T-helper 1 cell (primary cell): ENCODE results near the gene GPC5.
"Not testable (repeated sequence)": the region's sequence is repeated elsewhere in the genome, so short reads cannot be mapped to it uniquely, and the experiment has no call there.

Source experiments
- DNase-seq, 5 donors: peaks; one replicate each; pipeline ENCODE4 v3.0.0-alpha.2; 2012 to 2020

Gene GPC5

GRCh38 chr13:91896547-91896946, 498.1 kb downstream of the GPC5 start:
- no peak for DNase-seq

DNA sequence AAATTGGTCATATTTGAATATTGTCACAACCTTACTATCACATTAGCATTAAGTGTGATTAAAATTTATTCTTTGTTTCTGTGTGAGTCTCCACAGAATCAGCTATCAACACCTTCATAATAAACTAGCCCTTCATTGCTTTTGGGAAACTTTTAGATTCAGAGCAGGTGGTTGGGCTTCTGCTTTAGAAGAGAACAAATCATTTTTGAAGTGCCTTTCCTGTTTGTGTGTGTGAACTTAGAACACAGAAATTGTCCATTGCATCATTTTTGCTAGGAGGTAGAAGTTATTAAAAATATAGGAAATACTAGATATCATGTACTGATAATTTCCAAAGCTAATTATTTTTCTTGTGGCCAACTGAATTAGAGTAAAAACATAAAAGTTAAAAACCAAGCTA, 500.6 kb downstream of the GPC5 start:
- not testable (repeated sequence) for DNase-seq

- no peak for DNase-seq
Measured at GRCh38 chr13:91902291-91902690, 503.9 kb downstream of the GPC5 start.

DNA sequence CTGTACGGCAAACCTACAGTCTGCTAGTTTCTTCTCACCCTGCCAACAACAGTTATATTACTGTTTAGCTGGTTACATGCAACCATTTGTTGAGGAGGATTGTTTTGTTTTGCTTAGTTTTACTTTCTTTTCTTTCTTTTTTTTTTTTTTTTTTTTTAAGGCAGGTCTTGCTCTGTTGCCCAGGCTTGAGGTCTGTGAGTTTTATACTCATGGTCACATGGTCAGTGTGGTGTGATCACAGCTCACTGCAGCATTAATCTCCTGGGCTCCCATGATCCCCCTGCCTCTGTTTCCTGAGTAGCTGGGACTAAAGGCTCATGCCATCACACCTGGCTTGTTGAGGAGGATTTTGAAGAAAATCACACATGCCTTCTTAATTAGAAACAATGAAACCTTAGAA, 505.6 kb downstream of the GPC5 start:
- DNase-seq, result no peak

GRCh38 chr13:91904597-91904996, 506.2 kb downstream of the GPC5 start:
- DNase-seq, result no peak

GRCh38 chr13:91907398-91907797, 509.0 kb downstream of the GPC5 start:
- no peak for DNase-seq

DNA sequence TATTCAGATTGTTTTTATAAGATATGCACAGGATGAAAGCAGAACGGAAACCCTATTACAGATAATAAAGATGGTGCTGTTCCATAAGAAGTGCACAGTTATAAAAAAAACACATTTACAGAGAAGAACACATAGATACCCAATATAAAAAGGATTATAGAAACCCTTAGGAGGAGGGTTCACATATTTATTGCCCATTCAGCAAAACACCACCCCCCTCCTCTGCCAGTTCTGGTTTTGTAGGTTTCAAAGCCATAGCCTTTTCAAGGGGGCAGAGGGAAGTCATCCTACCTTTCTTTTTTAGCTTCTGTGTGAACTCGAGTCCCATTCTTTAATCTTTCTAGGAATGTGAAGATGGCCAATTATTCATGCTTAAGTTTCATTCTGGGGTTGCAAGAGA, 511.2 kb downstream of the GPC5 start:
- no peak for DNase-seq

DNA sequence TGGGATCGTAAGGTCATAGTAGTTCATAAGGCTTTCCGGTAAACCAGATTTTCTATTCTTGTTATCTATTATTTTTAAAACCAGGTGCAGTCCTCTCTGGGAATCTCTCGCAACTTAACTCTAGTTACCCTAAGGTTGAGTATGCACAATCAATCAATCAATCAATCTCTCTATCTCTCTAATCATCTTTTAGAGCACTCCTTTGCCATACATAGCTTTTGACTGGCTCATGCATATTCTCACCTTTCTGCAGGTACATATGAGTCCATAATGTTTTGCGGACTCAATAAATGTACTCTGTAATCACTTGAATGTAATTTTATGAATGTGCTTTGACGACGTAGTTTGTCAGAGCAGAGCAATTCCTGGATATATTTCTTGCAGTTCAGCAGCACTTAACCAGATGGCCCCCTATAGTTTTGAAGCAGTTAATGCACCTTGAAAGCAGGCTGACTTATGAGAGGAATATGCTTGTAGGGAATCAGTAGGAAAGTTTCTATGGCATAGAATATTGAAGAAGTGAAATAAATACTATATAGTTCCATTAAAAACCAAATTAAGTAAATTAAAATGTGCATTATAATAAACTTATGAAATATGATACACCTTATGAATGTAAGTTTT, 524.7 kb downstream of the GPC5 start:
- DNase-seq, result no peak

- DNase-seq, result no peak
Measured at GRCh38 chr13:91930687-91931086, 532.3 kb downstream of the GPC5 start.

- DNase-seq, result no peak
Measured at GRCh38 chr13:91934354-91934753, 535.9 kb downstream of the GPC5 start.

DNA sequence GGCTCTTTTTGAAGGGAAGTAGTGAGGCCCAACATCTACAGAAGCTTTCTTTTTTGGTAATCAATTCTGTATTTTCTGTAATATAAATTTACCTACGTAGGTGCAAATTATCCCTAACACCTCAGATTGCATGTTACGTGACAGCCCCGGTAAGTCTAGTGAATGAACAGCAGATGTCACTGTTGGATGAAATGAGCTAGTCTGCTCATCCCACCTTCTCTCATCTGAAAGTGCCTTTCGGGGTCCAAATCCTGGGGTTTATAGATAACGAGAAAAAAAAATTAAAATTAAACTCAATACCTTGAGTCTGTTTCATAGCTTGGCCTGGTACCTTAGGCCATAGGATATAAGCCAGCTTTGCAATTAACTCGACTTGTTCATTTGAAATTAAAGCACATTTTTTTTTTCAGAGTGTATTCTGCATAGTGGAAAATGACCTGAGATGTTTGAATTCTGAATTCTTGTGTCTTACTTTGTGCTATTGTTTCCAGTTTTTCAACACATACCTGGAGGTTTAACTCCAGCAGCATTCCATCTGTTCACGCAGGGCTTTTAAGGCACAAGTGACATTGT, 548.2 kb downstream of the GPC5 start:
- DNase-seq, result no peak

DNA sequence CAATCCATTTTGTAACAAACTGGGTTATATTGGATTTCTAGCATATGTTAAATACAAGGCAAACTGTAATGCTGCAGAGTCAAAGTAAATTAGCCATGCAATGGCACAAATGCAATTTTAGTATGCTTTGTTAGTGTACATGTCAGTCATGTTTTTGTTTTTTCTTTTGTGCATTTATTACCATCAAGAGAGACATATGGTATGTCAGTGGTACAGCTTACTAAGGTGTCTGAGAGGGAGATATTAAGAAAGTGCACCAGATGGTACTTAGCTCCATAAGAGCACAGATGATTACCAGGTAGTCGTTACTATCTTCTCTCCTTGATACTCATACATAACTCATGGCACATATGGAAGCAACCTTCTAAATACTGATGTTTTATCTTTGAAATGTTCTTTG, 550.3 kb downstream of the GPC5 start:
- DNase-seq, result no peak

DNA sequence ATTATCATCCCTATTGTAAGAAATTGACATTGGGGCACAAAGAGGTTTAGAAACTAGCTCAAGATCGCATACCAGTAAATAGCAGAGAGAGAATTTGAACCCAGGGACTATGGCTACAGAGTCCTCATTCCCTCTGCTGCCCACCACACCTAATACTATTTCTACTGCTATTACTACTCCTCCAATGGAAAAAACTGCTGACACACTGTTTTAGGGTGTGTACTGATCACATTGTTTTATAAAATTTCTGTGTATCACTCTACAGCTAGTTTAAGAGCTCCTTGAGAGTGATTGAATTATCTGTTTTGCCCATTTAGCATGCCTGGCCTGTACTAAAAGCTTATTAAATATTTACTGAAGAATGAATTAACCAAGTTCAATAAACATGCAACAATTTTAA, 552.4 kb downstream of the GPC5 start:
- DNase-seq, result no peak

- no peak for DNase-seq
Measured at GRCh38 chr13:91955546-91956355, 557.3 kb downstream of the GPC5 start.

DNA sequence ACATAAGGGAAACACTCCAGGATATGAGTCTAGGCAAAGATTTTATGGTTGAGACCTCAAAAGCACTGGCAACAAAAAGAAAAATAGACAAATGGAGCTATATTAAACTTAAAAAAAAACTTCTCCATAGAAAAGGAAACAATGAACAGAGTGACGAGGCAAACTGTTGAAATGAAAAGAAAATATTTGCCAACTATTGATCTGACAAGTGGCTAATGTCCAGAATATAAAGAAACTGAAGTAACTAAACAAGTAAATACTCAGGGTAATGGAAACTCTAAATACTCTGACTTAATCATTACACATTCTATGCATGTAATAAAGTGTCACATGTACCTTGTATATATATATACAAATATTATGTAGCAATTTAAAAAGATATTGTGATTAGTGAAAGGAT, 562.5 kb downstream of the GPC5 start:
- DNase-seq, result no peak

GRCh38 chr13:91962946-91963345, 564.5 kb downstream of the GPC5 start:
- no peak for DNase-seq

DNA sequence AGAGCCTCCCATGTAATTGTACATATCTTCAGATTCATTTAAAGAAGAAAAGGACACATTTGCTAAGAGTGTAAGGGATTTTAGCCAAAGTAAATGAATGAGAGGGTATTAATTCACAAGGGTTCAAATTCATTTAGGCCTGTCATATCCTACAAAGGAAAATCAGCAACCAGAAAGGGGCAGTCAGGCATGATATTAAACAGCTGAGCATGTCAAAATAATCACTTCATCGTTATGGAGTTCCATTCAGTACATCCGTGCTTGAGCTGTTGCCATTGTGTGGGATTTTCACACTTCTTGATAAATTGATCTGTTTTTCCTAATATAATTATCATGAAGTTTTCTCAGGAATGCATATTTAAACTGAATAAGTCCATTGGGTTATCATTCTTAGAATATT, 567.1 kb downstream of the GPC5 start:
- no peak for DNase-seq

DNA sequence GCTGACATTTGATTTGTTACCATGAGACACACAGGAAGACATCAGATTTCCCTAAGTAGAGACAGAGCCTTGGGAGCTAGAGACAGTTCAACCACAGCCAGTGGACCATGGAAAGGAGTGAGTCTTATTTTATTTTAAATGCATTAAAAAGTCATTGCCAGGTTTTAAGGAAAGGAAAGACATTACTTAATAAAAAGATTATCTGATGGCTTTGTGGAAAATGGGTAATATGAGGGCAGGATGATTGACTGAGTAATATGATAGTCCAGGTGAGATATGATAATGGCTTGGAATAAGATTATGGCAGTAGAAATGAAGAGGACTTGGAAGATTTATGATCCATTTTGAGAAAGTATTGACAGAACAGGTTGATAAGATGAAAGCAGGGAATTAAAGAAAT, 580.1 kb downstream of the GPC5 start:
- DNase-seq, result no peak

GRCh38 chr13:91986761-91987483, 588.5 kb downstream of the GPC5 start:
- no peak for DNase-seq

DNA sequence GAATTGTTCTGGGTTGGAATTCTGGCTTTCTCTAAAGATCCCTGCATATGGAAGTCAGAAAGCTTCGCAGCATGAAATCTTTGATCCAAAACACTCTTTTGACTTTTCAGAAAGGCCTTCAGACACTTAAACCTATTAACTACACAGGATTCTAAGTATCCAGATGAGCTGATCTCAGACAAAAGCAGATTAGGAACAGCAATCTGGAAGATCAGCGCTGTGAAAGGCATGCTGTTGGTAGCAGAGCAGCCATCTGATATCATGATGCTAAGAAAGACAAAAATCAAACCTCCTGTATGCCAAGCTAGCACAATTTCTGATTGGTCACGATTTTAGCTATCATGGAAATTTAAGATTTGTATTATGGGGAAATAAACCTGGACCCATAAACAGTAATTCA, 589.9 kb downstream of the GPC5 start:
- no peak for DNase-seq

GRCh38 chr13:92012787-92013186, 614.4 kb downstream of the GPC5 start:
- DNase-seq, result no peak

- DNase-seq, result no peak
Measured at GRCh38 chr13:92017737-92018136, 619.3 kb downstream of the GPC5 start.

GRCh38 chr13:92028695-92029094, 630.3 kb downstream of the GPC5 start:
- no peak for DNase-seq

DNA sequence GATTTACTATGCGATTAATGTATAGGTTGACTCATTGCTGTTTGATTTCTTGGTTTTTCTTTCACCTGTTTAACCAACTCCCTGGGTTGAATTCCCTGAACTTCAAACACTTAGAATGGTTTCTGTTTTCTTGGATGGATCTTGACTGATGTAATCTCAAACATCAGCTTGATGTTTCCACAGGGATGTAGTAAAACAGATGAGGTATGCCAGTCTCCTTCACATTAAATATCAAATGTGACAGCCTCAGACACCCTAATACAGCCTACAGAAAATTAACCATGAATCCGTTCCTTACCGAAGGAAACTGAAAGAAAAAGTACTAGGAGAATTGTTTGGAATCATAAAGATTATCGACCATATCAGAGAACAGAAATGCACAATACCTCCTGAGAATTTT, 631.2 kb downstream of the GPC5 start:
- no peak for DNase-seq
